ENCODE measurements around the gene RIMS1.

RIMS1 gene

GRCh38 chr6:72111611-72112010, 225.3 kb downstream of the RIMS1 start:
- no peak for DNase-seq (ENCODE audit: low read depth)

GRCh38 chr6:72130327-72130726, 244.0 kb downstream of the RIMS1 start:
- no peak for DNase-seq (ENCODE audit: low read depth)

GRCh38 chr6:72132427-72132826, 246.1 kb downstream of the RIMS1 start:
- DNase-seq (ENCODE audit: low read depth) = no peak

GRCh38 chr6:72132851-72133250, 246.5 kb downstream of the RIMS1 start:
- no peak for DNase-seq (ENCODE audit: low read depth)

- DNase-seq (ENCODE audit: low read depth) = no peak
Measured at GRCh38 chr6:72133324-72133723, 247.0 kb downstream of the RIMS1 start.

GRCh38 chr6:72140795-72141194, 254.4 kb downstream of the RIMS1 start:
- DNase-seq (ENCODE audit: low read depth) = peak; percentile 12

GRCh38 chr6:72149715-72150114, 263.4 kb downstream of the RIMS1 start:
- no peak for DNase-seq (ENCODE audit: low read depth)

GRCh38 chr6:72151742-72152141, 265.4 kb downstream of the RIMS1 start:
- no peak for DNase-seq (ENCODE audit: low read depth)

GRCh38 chr6:72175916-72176315, 289.6 kb downstream of the RIMS1 start:
- no peak for DNase-seq (ENCODE audit: low read depth)

GRCh38 chr6:72182337-72183246, 296.2 kb downstream of the RIMS1 start:
- peak; percentile 5 for DNase-seq (ENCODE audit: low read depth)

GRCh38 chr6:72203983-72204382, 317.6 kb downstream of the RIMS1 start:
- DNase-seq (ENCODE audit: low read depth) = no peak

GRCh38 chr6:72205500-72205899, 319.1 kb downstream of the RIMS1 start:
- no peak for DNase-seq (ENCODE audit: low read depth)

GRCh38 chr6:72206606-72207005, 320.3 kb downstream of the RIMS1 start:
- DNase-seq (ENCODE audit: low read depth) = no peak

GRCh38 chr6:72212686-72213085, 326.3 kb downstream of the RIMS1 start:
- DNase-seq (ENCODE audit: low read depth) = no peak

- no peak for DNase-seq (ENCODE audit: low read depth)
Measured at GRCh38 chr6:72213654-72214053, 327.3 kb downstream of the RIMS1 start.

GRCh38 chr6:72216222-72217068, 330.1 kb downstream of the RIMS1 start:
- no peak for DNase-seq (ENCODE audit: low read depth)

- DNase-seq (ENCODE audit: low read depth) = no peak
Measured at GRCh38 chr6:72217626-72218025, 331.3 kb downstream of the RIMS1 start.

- DNase-seq (ENCODE audit: low read depth) = peak; percentile 5
Measured at GRCh38 chr6:72218125-72218524, 331.8 kb downstream of the RIMS1 start.

- DNase-seq (ENCODE audit: low read depth) = peak; percentile 21
Measured at GRCh38 chr6:72219536-72219935, 333.2 kb downstream of the RIMS1 start.

- DNase-seq (ENCODE audit: low read depth) = no peak
Measured at GRCh38 chr6:72238021-72238420, 351.7 kb downstream of the RIMS1 start.

- DNase-seq (ENCODE audit: low read depth) = peak; percentile 40
Measured at GRCh38 chr6:72238900-72239299, 352.6 kb downstream of the RIMS1 start.

- no peak for DNase-seq (ENCODE audit: low read depth)
Measured at GRCh38 chr6:72245565-72245964, 359.2 kb downstream of the RIMS1 start.

GRCh38 chr6:72246926-72247325, 360.6 kb downstream of the RIMS1 start:
- DNase-seq (ENCODE audit: low read depth) = no peak

Data from stromal cell of bone marrow (primary cell).